Colonic mucosa (tissue), 4 donors: ENCODE data around the gene MARCHF9. TPM values are rescaled to one million over a fixed set of nuclear protein-coding genes. Genes with fewer than 3 reads are reported as not detected.
A peak's percentile ranks its signal among the peaks of the same experiment; 100 is the strongest.
"Not testable (repeated sequence)": the region's sequence is repeated elsewhere in the genome, so short reads cannot be mapped to it uniquely, and the experiment has no call there.

Experiments used
- DNase-seq: peaks from one replicate; pipeline ENCODE4 v3.0.0-alpha.2; 2020
- H3K27ac ChIP-seq: fragments of 200-600 bp; one replicate; pipeline ENCODE4 v1.8.0; 2021
- H3K27me3 ChIP-seq: fragments of 200-600 bp; one replicate; pipeline ENCODE4 v1.8.0; 2021
- H3K36me3 ChIP-seq: fragments of 200-600 bp; one replicate; pipeline ENCODE4 v1.8.0; 2021
- H3K4me1 ChIP-seq: fragments of 200-600 bp; one replicate; pipeline ENCODE4 v1.8.0; 2021; ENCODE audit warnings: mild to moderate bottlenecking
- H3K4me3 ChIP-seq: fragments of 200-600 bp; one replicate; pipeline ENCODE4 v1.8.0; 2021
- H3K9ac ChIP-seq, 2 donors: one replicate each; pipeline ENCODE4 v1.7.0; 2013; ENCODE audit warnings: control low read depth in 2 of 2, low read depth in 2 of 2, low read length in 2 of 2
- H3K9me3 ChIP-seq: fragments of 200-600 bp; one replicate; pipeline ENCODE4 v1.8.0; 2021
- intact Hi-C: fragments of 100-400 bp; cut with DNase I; formaldehyde crosslinking; loops from one replicate; pipeline ENCODE4 v1.14.1; 2022
- total RNA-seq, 2 donors: library from RNA; stranded (reverse); fragmentation: NEBNext Ultra II Directional in 1 of 2; extraction: Animal tissue kit (Norgen Biotek cat#: 25700) in 1 of 2; gene quantifications; one replicate each; pipeline ENCODE4 v1.2.1, GENCODE V29; 2021
- TF ChIP-seq, protein P1 (sequence below): fragments of 200-600 bp; IDR thresholded peaks from one replicate; pipeline ENCODE4 v1.8.0; 2022; ENCODE audit warnings: antibody characterized with exemption, mild to moderate bottlenecking
- donor health status: healthy.
- donor health status: DM: no; HTN: no; CAD: no.
- donor health status: DM: no; HTN: no; CAD: no.

The MARCHF9 gene, protein sequence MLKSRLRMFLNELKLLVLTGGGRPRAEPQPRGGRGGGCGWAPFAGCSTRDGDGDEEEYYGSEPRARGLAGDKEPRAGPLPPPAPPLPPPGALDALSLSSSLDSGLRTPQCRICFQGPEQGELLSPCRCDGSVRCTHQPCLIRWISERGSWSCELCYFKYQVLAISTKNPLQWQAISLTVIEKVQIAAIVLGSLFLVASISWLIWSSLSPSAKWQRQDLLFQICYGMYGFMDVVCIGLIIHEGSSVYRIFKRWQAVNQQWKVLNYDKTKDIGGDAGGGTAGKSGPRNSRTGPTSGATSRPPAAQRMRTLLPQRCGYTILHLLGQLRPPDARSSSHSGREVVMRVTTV
- 10 to 100 TPM; 10.6 to 14.3 TPM for total RNA-seq

DNA sequence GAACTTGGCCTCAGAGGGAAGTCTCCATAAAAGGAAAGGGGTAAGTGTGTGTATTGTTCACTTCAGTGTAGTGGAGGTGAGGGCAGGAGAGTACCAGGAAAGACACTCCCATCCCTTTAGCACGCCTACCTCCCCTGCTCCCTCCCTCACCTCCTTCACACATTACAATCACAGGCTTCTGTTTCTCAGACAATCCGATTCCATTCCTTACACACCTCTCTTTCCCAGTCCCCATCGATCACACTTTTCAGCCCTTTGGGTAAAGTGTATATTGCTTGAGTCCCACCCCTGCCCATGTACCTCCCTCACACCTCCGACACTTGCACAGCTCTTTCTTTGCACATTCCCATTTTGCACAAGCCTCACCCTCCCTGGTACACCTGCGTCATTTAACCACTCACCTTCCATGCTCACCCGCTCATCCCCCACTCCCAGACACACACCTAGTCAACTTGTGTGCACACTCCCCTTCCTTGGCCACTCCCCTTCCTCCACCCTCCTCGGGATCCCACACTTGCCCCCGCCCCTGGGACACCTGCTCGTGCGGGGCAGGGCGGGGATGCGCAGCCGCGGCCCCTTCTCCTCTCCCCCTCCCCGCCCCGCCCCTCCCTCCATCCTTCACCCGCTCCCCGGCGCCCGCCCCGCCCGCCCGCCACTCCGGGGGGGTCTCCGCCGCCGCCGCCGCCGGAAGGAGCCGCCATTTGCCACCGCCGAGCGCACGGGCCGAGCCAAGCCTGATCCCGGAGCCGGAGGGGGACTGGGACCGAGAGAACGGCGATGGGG, at the start of gene MARCHF9:
TSS of gene MARCHF9 (plus strand) at position 693 of the 783 bp plus-strand sequence. CDS start 426 bp downstream, outside the sequence.
- Histone ChIP-seq H3K4me1 (no peaks in the 10 kb centered on the region), H3K9ac (peak within 1 kb of the TSS; percentile 70 to 80), H3K27ac (peak within 1 kb of the TSS; percentile 72), H3K27me3 (no peaks in the 10 kb centered on the region), H3K9me3 (no peaks in the 10 kb centered on the region), H3K4me3 (peak within 1 kb of the TSS; percentile 59), H3K36me3 (no peaks in the 10 kb centered on the region)
- TF ChIP-seq, protein P1, sequence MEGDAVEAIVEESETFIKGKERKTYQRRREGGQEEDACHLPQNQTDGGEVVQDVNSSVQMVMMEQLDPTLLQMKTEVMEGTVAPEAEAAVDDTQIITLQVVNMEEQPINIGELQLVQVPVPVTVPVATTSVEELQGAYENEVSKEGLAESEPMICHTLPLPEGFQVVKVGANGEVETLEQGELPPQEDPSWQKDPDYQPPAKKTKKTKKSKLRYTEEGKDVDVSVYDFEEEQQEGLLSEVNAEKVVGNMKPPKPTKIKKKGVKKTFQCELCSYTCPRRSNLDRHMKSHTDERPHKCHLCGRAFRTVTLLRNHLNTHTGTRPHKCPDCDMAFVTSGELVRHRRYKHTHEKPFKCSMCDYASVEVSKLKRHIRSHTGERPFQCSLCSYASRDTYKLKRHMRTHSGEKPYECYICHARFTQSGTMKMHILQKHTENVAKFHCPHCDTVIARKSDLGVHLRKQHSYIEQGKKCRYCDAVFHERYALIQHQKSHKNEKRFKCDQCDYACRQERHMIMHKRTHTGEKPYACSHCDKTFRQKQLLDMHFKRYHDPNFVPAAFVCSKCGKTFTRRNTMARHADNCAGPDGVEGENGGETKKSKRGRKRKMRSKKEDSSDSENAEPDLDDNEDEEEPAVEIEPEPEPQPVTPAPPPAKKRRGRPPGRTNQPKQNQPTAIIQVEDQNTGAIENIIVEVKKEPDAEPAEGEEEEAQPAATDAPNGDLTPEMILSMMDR: no peak
- peak; percentile 93 for DNase-seq
- intact Hi-C loops: no loop called here

DNA sequence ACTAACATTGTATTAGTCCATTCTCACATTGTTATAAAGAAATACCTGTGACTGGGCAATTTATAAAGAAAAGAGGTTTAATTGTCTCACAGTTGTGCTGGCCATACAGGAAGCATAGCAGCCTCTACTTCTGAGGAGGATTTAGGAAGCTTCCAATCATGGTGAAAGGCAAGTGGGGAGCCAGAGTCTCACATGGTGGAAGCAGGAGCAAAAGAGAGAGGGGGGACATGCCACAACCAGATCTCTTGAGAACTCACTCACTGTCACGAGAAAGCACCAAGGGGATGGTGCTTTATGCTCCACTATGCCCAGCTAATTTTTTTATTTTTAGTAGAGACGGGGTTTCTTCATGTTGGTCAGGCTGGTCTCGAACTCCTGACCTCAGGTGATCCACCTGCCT, 47.7 kb upstream of the MARCHF9 start:
- TF ChIP-seq, protein P1: no peak
- Histone ChIP-seq H3K36me3 (no peaks in the 10 kb centered on the region), H3K4me3 (no peak overlapping the region), H3K27ac (no peak overlapping the region), H3K9me3 (no peaks in the 10 kb centered on the region), H3K27me3 (no peaks in the 10 kb centered on the region), H3K4me1 (no peaks in the 10 kb centered on the region), H3K9ac (no peak overlapping the region)
- no peak for DNase-seq
- intact Hi-C loops: no loop called here

DNA sequence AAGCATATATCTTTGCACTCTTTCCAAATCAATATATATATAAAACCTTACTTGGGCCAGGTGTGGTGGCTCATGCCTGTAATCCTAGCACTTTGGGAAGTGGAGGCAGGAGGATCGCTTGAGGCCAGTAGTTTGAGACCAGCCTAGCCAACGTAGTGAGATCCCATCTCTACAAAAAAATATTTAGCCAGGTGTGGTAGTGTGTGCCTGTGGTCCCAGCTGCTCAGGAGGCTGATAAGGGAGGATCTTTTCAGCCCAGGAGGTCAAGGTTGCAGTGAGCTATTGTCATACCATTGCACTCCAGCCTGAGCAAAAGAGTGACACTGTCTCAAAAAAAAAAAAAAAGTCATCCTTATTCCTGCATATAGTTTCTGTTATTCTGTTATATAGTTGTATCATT, 46.6 kb upstream of the MARCHF9 start:
- Histone ChIP-seq H3K4me1 (no peaks in the 10 kb centered on the region), H3K4me3 (no peak overlapping the region), H3K27me3 (no peaks in the 10 kb centered on the region), H3K27ac (no peak overlapping the region), H3K36me3 (no peaks in the 10 kb centered on the region), H3K9me3 (no peaks in the 10 kb centered on the region), H3K9ac (no peak overlapping the region)
- TF ChIP-seq, protein P1: no peak
- intact Hi-C loops: no loop called here
- DNase-seq: no peak

DNA sequence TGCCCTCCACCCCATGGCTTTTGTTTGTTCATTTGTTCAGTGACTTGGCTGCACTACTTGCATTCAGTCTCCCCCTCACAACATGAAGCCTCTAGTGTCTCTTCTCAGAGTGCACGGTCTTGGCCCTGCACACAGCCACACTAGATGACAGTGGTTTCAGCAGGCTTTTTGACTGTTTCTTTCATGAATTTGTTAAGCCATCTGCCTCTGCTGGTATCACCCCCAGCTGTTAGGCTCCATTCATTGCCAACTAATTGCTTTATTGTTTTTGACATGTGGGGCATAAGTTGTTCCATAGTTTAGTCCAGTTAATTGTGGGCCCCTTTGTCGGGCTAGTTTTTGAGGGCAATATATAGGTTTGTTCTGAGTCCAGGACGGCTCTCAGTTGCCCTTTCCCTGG, 42.2 kb upstream of the MARCHF9 start:
- TF ChIP-seq, protein P1: no peak
- Histone ChIP-seq H3K9ac (no peak overlapping the region), H3K36me3 (peaks cover 9% of the 10 kb centered on the region), H3K27ac (no peak overlapping the region), H3K27me3 (no peaks in the 10 kb centered on the region), H3K4me3 (no peak overlapping the region), H3K9me3 (no peaks in the 10 kb centered on the region), H3K4me1 (no peaks in the 10 kb centered on the region)
- intact Hi-C loops: no loop called here
- DNase-seq: no peak

DNA sequence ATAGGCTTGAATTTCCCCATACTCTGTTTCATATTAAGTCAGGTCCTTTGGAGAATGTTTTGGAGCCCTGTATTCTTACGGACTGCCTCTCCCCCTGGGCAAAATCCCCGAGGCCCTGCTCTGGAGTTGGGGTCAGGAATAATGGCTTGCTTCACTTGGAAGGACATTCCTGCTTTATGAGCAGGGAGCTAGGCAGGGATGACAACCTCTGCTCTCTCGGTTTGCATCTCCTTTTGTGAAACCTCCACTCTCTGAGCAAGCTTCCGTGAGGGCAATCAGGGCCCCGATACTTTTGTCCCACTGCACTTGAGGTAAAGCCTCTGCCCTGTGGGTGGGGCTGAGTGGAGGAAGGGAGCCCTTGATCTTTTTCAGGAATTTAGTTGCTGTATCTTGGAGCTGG, 41.7 kb upstream of the MARCHF9 start:
- H3K9me3 ChIP-seq: no peaks in the 10 kb centered on the region
- H3K27me3 ChIP-seq: no peaks in the 10 kb centered on the region
- no peak for DNase-seq
- no peak overlapping the region for H3K27ac ChIP-seq
- H3K9ac ChIP-seq: no peak overlapping the region
- H3K36me3 ChIP-seq: peaks cover 9% of the 10 kb centered on the region
- H3K4me3 ChIP-seq: no peak overlapping the region
- no peaks in the 10 kb centered on the region for H3K4me1 ChIP-seq
- intact Hi-C loops: no loop called here
- TF ChIP-seq, protein P1: no peak

DNA sequence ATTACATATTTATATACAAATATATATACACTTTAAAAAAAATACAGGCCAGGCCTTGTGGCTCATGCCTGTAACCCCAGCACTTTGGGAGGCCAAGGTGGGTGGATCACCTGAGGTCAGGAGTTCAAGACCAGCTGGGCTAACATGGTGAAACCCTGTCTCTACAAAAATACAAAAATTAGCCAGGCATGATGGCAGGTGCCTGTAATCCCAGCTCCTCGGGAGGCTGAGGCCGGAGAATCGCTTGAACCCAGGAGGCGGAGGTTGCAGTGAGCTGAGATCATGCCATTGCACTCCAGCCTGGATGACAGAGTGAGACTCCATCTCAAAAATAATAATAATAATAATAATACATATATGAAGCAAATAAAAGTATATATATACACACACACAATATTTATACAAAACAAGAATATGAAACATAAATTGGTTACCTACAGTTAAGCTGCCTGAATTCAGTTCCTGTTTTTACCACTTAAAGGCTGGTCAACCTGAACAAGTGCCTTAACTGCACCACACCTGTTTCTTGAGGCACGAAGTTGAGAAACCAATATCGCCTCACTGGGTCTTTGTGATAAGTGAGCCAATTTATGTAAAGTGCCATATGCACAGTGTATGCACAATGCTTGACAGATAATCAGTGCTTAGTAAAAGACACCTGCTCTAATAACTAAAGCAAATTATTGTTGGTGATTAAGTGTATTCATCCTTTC, 39.7 kb upstream of the MARCHF9 start:
- H3K4me3 ChIP-seq, intact Hi-C loops, H3K9me3 ChIP-seq, H3K27ac ChIP-seq, H3K27me3 ChIP-seq, DNase-seq, H3K9ac ChIP-seq, H3K4me1 ChIP-seq: not testable (repeated sequence)
- peaks cover 14% of the 10 kb centered on the region for H3K36me3 ChIP-seq
